Adrenal gland (tissue), 12 donors: ENCODE data around the gene CCDC142. TPM values are rescaled to one million over a fixed set of nuclear protein-coding genes. Genes with fewer than 3 reads are reported as not detected.

Experiments used
- DNase-seq, 7 donors: peaks; one replicate each; pipeline ENCODE4 v3.0.0-alpha.2; 2019 to 2020
- H3K27ac ChIP-seq, 5 donors: fragments of 200-600 bp; sonication (generic) in 4 of 5; 1 replicate in 3 of 5; 2 replicates in 2 of 5; pipeline versions ENCODE4 v1.5.1 to v1.8.0; 2016 to 2020; ENCODE audit warnings: mild to moderate bottlenecking in 1 of 5
- H3K27me3 ChIP-seq: fragments of 200-600 bp; 2 replicates; pipeline ENCODE4 v1.8.0; 2021
- H3K36me3 ChIP-seq, 2 donors: fragments of 200-600 bp; replicated peaks in 1 of 2; 1 replicate in 1 of 2; 2 replicates in 1 of 2; pipeline versions ENCODE4 v1.5.1 to v1.8.0; 2018 to 2022
- H3K4me1 ChIP-seq, 2 donors: fragments of 200-600 bp; replicated peaks in 1 of 2; 1 replicate in 1 of 2; 2 replicates in 1 of 2; pipeline versions ENCODE4 v1.5.1 to v1.8.0; 2018 to 2021
- H3K4me3 ChIP-seq, 4 donors: fragments of 200-600 bp; sonication (generic) in 3 of 4; one replicate each; pipeline ENCODE4 v1.5.1; 2016 to 2018
- H3K9me3 ChIP-seq, 3 donors: fragments of 200-600 bp; sonication (generic) in 1 of 3; replicated peaks in 1 of 3; 1 replicate in 2 of 3; 2 replicates in 1 of 3; pipeline versions ENCODE4 v1.5.1 to v1.8.0; 2016 to 2021
- CTCF ChIP-seq, 6 experiments: fragments of 450-650 bp in 4 of 6; fragments of 200-600 bp in 2 of 6; sonication (generic) in 1 of 6; IDR thresholded peaks; 1 replicate in 5 of 6; 2 replicates in 1 of 6; pipeline versions ENCODE4 v1.5.1 to v1.8.0; 2016 to 2021; ENCODE audit warnings: antibody characterized with exemption in 6 of 6, mild to moderate bottlenecking in 2 of 6, moderate library complexity in 1 of 6
- POLR2A ChIP-seq, 2 donors: fragments of 450-650 bp; IDR thresholded peaks; one replicate each; pipeline ENCODE4 v1.6.1; 2017; ENCODE audit warnings: antibody characterized with exemption in 2 of 2, mild to moderate bottlenecking in 2 of 2, moderate library complexity in 1 of 2
- WGBS, 4 donors: extraction: QIAGEN DNeasy Blood & Tissue Kit in 2 of 4; methylation state at CpG; one replicate each; pipeline versions ENCODE4 v1.1.5 to v1.1.7; 2013 to 2017; 5-methylcytosine and 5-hydroxymethylcytosine counted together
- intact Hi-C, 2 donors: fragments of 100-400 bp; cut with DNase I; formaldehyde crosslinking; loops; one replicate each; pipeline versions ENCODE4 v1.14.1 to v1.15.0; 2022 to 2023
- polyA plus RNA-seq, 3 donors: library from polyadenylated mRNA; stranded (reverse); fragments of 200-250 nt in 2 of 3; fragments of 350-450 nt in 1 of 3; fragmentation: Illumina TruSeq in 1 of 3; extraction: RNeasy Lipid Tissue Mini Kit (QIAGEN cat#74804) in 1 of 3; gene quantifications; one replicate each; pipeline ENCODE4 v1.2.3, GENCODE V29; 2013 to 2014
- total RNA-seq, 9 donors: library from RNA; depleted of rRNA in 4 of 9; stranded (reverse); fragments of >200 nt in 4 of 9; fragments of 120-200 nt in 1 of 9; fragmentation: NEBNext Ultra II Directional in 1 of 9; extraction: Animal tissue kit (Norgen Biotek cat#: 25700) in 1 of 9; gene quantifications; one replicate each; pipeline versions ENCODE4 v1.1.0 to v1.2.4, GENCODE V29; 2013 to 2023
- donor health status: healthy with polysubstance abuse.
- donor health status: Bipolar disorder and iron deficiency.
- donor health status: DM: yes; HTN: yes; CAD: no.
- donor health status: DM: no; HTN: no; CAD: no.
- donor health status: DM: no; HTN: no; CAD: no.
- donor health status: DM: yes; HTN: yes; CAD: no.

CCDC142 gene
- total and polyA plus RNA-seq, 12 donors, result 3.2 to 46.0 (median 12.3) TPM

- 88 to 96% (median 92%) methylated on average over 10 to 18 of the region's 18 CpGs for WGBS, 4 donors
- Histone ChIP-seq H3K36me3 (peaks cover 0 to 55% of the 10 kb centered on the region in 2 donors), H3K27ac (no peak overlapping the region), H3K27me3 (no peaks in the 10 kb centered on the region), H3K9me3 (no peaks in the 10 kb centered on the region), H3K4me1 (no peaks in the 10 kb centered on the region), H3K4me3 (no peak overlapping the region)
- DNase-seq, result no peak
- TF ChIP-seq CTCF (IDR thresholded peaks at IDR 0.05), result no peak
- TF ChIP-seq POLR2A (IDR thresholded peaks at IDR 0.05), result no peak
- intact Hi-C loops, result no loop called here
Measured at GRCh38 chr2:74429487-74430451, 53.0 kb downstream of the CCDC142 start.

- WGBS, 4 donors, result 90 to 95% (median 93%) methylated on average over 5 of the region's 5 CpGs
- Histone ChIP-seq H3K9me3 (no peaks in the 10 kb centered on the region), H3K27ac (no peak overlapping the region), H3K4me3 (no peak overlapping the region), H3K27me3 (no peaks in the 10 kb centered on the region), H3K4me1 (no peaks in the 10 kb centered on the region), H3K36me3 (peaks cover 0 to 55% of the 10 kb centered on the region in 2 donors)
- intact Hi-C loops, result no loop called here
- no peak for DNase-seq
- TF ChIP-seq POLR2A (IDR thresholded peaks at IDR 0.05), result no peak
- TF ChIP-seq CTCF (IDR thresholded peaks at IDR 0.05), result no peak
Measured at GRCh38 chr2:74428675-74429074, 54.1 kb downstream of the CCDC142 start.

GRCh38 chr2:74427551-74427950 is 55.2 kb downstream of the CCDC142 start:
- TF ChIP-seq POLR2A (IDR thresholded peaks at IDR 0.05) (no peak), CTCF (IDR thresholded peaks at IDR 0.05) (no peak)
- H3K9me3 ChIP-seq, result no peaks in the 10 kb centered on the region
- H3K27me3 ChIP-seq, result no peaks in the 10 kb centered on the region
- DNase-seq, result no peak
- peaks cover 0 to 55% of the 10 kb centered on the region in 2 donors for H3K36me3 ChIP-seq
- intact Hi-C loops, result no loop called here
- H3K27ac ChIP-seq, result no peak overlapping the region
- WGBS, 4 donors, result 62 to 89% (median 85%) methylated on average over 3 of the region's 3 CpGs
- H3K4me1 ChIP-seq, result no peaks in the 10 kb centered on the region
- H3K4me3 ChIP-seq, result no peak overlapping the region

GRCh38 chr2:74426181-74426758 is 56.5 kb downstream of the CCDC142 start:
- 87 to 90% (median 88%) methylated on average over 6 to 14 of the region's 14 CpGs for WGBS, 4 donors
- Histone ChIP-seq H3K27me3 (no peaks in the 10 kb centered on the region), H3K9me3 (no peaks in the 10 kb centered on the region), H3K4me1 (peaks cover under 1 to 5% of the 10 kb centered on the region in 2 donors), H3K36me3 (peaks cover 0 to 53% of the 10 kb centered on the region in 2 donors), H3K27ac (no peak overlapping the region), H3K4me3 (no peak overlapping the region)
- no peak for DNase-seq
- intact Hi-C loops, result no loop called here
- TF ChIP-seq POLR2A (IDR thresholded peaks at IDR 0.05), result no peak
